Stromal cell of bone marrow (primary cell): Measurements from ENCODE around the gene GAS7.

Experiments
- DNase-seq: peaks from one replicate; pipeline ENCODE4 v3.0.0-alpha.2; 2012; ENCODE audit warnings: low read depth

Gene GAS7

DNA sequence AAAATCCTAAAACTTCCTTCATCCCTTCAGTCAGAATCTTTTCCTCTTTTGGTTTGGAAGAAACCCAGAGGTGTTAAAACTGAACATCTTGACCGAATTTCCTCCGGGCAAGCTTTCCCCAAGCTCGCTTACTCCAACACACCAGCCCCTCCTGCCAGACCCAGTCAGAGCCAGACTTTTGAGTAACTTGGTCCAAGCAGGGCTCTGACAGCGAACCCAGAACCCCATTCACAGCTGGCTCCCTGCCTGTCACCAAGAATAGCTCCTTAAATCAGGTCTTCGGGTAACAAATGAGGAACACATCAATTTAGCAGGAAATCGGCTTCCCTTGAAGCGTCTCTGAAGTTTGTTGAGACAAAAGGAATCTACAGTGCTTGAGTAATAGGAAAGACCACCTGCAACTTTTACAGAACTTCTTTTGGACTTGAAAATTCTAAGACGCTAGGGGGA, 27.3 kb downstream of the GAS7 start:
- no peak for DNase-seq

GRCh38 chr17:10170233-10170632, 28.2 kb downstream of the GAS7 start:
- DNase-seq = no peak

- no peak for DNase-seq
These were observed 29.1 kb downstream of the GAS7 start for GRCh38 chr17:10169290-10169689.

- DNase-seq = no peak
These were observed 32.0 kb downstream of the GAS7 start for GRCh38 chr17:10166176-10166935.

DNA sequence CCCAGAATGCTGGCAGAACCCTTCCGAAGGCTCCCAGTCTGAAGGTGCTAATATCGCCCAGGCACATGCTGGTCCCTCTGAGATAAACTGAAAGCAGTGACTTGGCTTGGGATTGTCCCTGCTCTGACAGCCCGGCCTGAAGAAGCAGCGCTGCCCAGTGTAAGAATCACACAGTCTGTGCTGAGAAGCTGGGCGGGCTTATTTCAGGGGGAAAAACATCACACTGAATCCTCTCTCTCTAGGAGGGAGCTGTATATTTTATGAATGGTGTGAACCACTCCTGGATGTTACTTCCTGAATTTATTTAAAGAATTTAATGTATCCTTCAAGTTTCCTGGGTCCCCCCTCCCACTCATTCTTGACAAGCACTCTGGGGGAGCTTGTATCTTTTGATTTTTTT, 36.3 kb downstream of the GAS7 start:
- no peak for DNase-seq

DNA sequence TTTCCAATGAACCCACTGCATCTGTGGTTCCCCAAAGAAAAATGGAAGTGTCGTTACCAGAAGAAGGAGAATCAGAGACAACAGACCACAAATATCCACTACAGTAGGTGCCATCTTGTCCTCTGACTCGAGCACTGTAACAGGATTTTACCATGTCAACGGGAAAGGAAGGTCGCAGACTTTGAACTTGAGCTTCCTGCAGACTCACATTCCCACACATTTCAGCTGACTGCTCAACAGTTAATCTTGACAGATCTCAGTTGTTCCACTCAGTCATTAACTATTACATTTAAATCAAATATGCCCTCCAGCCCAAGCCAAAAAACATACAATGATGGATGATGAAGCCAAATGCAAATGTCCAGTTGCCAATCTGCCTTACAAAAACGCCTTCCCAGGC, 37.0 kb downstream of the GAS7 start:
- no peak for DNase-seq

GRCh38 chr17:10156948-10157607, 41.3 kb downstream of the GAS7 start:
- DNase-seq = no peak

- DNase-seq = no peak
These were observed 41.8 kb downstream of the GAS7 start for GRCh38 chr17:10156599-10156947.

GRCh38 chr17:10156077-10156435, 42.4 kb downstream of the GAS7 start:
- DNase-seq = no peak

- DNase-seq = no peak
These were observed 42.9 kb downstream of the GAS7 start for GRCh38 chr17:10155371-10156076.

- no peak for DNase-seq
These were observed 46.5 kb downstream of the GAS7 start for GRCh38 chr17:10151667-10152496.

- DNase-seq = peak; percentile 43
These were observed 48.6 kb downstream of the GAS7 start for GRCh38 chr17:10149573-10150399.

DNA sequence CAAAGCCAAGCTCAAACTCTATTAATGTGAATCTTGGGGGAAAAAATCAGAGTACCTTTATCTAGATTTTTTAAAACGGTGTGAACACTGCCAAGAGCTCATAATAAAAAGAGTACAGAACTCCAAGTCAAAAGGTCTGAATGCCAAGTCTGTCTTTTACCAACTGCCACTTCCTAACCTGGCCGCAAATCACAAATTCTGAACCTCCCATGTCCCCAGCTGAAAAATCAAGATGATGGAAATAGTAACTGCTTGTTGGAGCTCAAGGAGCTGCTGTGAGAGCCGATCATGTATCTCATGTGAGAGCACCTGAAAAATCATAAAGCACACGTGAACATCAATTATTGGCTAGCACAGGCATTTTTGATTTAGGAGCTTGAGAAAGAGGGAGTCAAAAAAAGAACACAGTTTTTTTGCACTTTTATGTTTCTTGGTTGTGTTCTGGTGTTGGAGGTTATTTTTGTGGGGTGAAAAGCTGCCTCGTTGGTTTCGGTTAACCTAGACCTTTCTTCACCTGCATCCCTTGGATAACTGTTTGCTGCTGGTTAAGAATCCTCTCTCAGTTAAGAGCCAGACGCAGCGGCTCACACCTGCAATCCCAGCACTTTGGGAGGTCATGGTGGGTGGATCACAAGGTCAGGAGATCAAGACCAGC, 50.5 kb downstream of the GAS7 start:
- DNase-seq = no peak

- DNase-seq = no peak
These were observed 51.4 kb downstream of the GAS7 start for GRCh38 chr17:10147040-10147439.

GRCh38 chr17:10144982-10145381, 53.4 kb downstream of the GAS7 start:
- DNase-seq = no peak

DNA sequence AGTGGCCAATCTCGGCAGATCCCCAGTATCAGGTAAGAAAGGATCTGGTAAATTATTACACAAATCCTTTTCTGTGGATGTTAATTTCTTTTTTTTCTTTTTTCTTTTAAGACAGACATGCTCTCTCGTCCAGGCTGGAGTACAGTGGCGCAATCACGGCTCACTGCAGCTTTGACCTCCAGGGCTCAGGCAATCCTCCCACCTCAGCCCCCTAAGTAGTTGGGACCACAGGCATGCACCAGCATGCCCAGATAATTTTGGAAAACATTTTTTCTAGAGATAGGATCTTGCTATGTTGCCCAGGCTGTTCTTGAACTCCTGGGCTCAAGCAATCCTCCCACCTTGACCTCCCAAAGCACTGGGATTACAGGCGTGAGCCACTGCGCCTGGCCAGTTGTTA, 54.0 kb downstream of the GAS7 start:
- no peak for DNase-seq

DNA sequence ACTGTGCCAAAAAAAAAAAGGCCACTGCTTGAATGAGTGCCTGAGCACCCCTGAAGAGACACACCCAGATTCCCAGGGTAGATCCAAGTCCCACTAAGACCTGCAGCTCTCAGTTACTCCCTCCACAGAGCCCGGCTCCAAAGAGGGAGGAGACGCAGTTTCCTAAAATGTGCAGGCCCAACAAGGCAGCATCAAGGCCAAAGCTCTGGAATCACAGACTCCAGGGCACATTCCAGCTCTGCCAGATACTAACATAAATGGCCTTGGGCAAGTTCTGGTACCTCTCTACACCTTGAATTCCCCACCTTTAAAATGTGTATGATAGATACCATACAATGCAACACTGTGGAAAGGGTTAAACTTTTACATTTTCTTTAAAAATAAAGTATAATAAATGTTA, 57.0 kb downstream of the GAS7 start:
- no peak for DNase-seq

GRCh38 chr17:10139577-10139976, 58.8 kb downstream of the GAS7 start:
- DNase-seq = no peak

DNA sequence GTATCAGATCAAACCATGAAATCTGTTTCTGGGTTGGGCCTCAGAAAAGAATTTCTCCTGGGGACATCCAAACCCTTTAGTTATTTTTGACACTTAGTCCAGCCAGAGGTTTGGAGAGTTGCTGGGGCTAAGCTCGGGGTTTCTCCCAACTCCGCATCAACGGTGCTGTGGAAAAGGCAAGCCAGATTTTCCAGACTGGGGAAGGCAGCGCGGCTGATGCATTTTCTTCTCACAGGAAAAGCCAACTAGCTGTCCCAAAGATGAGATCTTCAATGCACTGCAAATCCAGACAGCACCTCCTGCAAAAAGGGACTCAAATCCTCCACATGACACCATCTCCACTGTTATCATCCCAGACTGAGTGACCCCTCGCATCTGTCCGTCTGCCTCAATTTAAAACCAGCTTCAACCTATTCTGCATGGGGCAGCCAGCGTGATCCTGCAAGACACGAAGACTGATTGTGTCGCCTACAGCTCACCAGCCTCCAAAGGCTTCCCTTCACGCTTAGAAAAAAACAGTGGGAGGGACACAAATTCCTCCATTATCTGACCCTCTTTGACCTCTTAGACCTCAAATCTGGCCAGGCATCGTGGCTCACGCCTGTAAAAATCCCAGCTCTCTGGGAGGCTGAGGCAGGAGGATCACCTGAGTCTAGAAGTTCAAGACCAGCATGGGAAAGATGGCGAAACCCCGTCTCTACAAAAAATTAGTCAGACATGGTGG, 62.0 kb downstream of the GAS7 start:
- DNase-seq = no peak

GRCh38 chr17:10135539-10136257, 62.7 kb downstream of the GAS7 start:
- no peak for DNase-seq
